H1 (cell line): ENCODE data around the gene GNAO1. TPM values are rescaled to one million over a fixed set of nuclear protein-coding genes. Genes with fewer than 3 reads are reported as not detected.

Experiments
- GTF2F1 ChIP-seq: IDR thresholded peaks from 2 replicates; pipeline ENCODE4 v1.6.1; 2012; ENCODE audit warnings: low read depth, low read length, improper control_type of control experiment, borderline replicate concordance
- JUN ChIP-seq: IDR thresholded peaks from 2 replicates; pipeline ENCODE4 v1.6.1; 2011; ENCODE audit warnings: low read depth, mild to moderate bottlenecking, improper control_type of control experiment, low read length
- polyA plus RNA-seq, 7 experiments: library from polyadenylated mRNA; depleted of rRNA in 3 of 7; stranded (reverse) in 5 of 7; unstranded in 2 of 7; fragments of >200 nt in 5 of 7; fragments of 200-250 nt in 2 of 7; gene quantifications; 1 replicate in 5 of 7; 2 replicates in 1 of 7; 4 replicates in 1 of 7; pipeline versions ENCODE4 v1.2.1 to v1.2.3, GENCODE V29; 2011 to 2013; ENCODE audit warnings: missing spikeins in 2 of 7, mixed read lengths in 2 of 7
- total RNA-seq: library from RNA; stranded (reverse); fragmentation: NEBNext Ultra II Directional; extraction: Animal tissue kit (Norgen Biotek cat#: 25700); gene quantifications from 2 replicates; pipeline ENCODE4 v1.2.1, GENCODE V29; 2021

Gene GNAO1
- total and polyA plus RNA-seq, 2 of the 8 experiments (the other 6 are each of a cell fraction or from before 2014, with no cell fraction given) = 6.7 to 34.4 TPM

- no peak for TF ChIP-seq JUN
- no peak for TF ChIP-seq GTF2F1
Measured at GRCh38 chr16:56340416-56340815, 149.1 kb downstream of the GNAO1 start (continued).
